GM18861 (cell line): Measurements from ENCODE around the gene BEST3.

Experiments used
- ATAC-seq: cut with Tn5 transposase; IDR thresholded peaks from one replicate; pipeline ENCODE4 v1.9.1; 2021; ENCODE audit not compliant: unreplicated experiment

BEST3 gene

DNA sequence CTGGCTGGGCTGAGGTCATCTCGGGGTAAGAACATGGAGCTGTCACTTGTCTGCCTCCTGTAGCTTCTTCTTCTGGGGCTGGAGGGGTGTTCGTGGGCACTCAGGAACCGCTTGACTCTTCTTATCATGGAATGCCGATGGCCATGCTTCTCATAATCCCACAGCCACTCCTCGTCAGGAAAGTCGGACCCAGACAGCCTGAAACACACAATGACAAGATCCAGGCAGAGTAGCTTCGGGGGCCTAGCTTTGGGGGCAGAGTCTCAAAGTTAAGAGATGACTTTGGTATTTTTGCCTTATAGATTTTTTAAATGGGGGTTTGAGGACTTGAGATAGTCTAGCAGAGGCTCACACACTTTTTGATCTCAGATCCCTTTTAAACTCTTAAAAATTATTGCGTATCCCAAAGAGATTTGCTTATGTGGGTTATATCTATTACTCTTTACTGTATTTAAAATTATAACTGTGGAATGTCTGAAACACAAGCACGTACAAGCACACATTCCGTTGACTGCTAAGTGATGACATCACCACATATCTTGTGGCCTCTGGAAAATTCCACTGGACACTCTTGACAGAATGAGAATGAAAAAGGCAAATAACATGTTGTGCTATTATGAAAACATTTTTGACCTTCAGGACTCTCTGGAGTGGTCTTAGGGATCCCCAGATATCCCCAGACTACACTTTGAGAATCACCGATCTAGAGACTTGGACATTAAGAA lies 43.3 kb downstream of the BEST3 start:
- ATAC-seq, result no peak

DNA sequence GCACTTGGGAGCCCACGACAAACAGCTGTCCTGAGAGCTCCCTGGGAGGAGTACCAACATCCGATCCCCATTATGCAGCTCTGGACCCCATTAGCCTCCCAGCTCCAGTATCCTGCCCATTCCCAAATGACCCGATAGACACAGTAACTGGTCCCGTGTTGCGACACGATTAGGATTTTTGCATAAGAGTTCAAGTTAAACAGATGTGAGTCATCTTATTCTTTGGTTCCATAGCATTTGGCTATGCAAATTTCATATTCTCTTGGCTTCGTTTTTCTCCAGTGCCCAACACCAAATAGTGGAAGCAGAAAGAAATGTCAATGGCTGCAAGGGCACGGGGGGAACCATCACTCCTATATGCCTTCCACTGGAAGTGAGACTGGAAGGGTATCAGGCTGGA lies 45.4 kb downstream of the BEST3 start:
- ATAC-seq, result no peak

DNA sequence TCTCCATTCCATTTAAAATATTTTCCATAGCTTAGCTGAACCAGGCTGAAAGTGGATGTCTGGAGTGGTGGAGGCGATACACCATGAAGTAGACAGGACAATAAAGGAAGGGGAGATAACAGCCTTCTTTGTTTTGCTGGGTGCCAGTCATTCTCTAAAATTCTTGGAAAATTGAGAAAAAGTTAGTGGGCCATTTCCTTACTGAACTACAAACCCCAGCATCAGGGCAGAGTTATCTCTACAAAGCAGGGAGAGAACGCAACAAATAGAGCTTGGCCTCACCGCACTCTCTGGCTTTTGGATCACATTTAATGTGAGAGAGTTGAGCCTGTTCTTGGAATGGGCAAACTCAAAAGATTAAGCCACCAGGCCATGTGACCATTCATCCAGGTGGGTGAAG lies 47.2 kb downstream of the BEST3 start:
- no peak for ATAC-seq

DNA sequence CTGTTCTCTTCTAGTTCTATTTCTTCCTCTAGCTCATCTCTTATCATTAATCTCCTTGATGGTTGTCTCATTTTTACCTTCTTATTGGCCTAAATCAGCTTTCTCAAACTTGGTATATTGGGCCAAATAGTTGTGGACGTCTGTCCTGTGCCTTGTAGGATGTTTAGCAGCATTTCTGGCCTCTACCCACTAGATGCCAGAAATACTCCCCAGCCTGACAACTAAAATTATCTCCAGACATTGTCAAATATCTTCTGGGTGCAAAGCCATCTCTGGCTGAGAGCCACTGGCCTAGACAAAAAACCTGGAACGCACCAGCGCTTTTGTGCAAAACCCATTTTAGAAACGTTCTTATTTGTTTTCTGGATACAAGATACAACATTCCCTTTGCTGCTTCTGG lies 49.6 kb downstream of the BEST3 start:
- ATAC-seq, result no peak

DNA sequence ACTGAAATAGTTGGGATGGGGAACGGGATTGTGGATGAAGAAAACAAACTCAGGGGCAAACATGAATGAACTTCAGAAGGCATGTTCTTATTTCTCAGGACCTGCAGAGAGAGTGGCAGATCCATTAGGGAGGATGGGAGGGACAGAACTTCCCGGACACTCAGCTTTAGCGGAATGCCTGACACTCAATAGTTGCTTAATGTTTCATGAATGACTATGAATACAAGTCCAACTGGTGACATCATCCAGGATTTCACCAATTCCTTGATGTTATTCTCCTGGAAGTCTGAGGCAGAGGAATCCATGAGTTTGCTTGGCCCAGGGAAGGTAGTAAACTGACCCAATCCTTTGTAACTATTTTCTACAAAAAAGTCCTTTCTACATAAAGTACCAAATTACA lies 50.6 kb downstream of the BEST3 start:
- ATAC-seq, result no peak

DNA sequence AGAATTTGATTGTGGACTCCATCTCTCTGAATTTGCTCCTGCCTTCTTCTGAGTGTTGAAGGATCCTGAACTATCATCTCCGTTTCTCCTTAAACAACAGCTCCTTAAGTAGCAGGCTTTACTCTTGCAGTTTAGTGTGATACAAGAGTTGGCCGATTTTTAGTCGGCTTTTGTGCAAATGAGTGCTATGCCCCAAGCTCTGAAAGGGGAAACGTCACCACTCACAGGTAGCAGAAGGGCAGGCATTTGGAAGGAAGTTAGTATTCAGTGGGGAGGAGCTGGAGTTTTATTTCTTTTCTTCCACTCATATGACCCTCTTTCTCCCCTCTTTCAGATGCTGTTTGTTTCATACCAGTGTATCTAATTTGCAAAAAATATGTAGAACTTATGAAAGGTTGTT lies 51.9 kb downstream of the BEST3 start:
- no peak for ATAC-seq

DNA sequence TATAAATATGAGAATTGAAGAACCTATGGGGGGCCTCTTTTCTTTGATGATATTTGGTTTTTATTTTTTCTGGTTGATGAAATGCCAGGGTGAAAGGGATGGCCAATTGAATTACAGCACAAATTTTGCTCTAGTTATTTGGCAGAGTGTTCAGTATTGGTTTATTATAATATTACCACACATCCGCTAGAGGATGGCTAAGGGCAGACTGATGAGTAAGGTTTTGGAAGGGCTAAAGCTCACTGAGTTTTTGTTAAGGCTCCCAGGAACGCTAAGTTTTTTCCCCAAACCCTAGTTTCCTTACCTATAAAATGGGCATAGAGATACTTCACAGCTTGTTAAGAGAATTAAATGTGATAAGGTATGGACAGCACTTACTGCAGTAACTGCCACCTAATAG lies 54.1 kb downstream of the BEST3 start:
- ATAC-seq, result no peak

DNA sequence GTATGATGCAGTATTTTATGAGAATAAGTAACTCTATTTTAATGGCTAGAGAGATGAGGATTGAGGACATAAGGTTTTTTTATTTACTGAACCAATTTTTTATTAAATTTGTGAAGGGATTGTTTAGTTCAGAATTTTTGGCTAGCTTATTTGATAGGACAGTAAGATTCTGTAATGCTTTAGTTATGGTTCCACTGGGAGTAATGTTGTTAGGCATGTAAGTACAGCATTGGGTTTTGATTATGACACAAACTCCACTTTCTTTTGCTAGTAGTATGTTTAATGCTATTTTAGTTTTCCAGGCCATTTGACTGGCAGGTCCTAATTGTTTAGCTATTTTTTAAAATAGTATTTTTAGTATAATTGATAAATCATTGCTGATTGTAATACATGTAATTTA lies 54.6 kb downstream of the BEST3 start:
- no peak for ATAC-seq

DNA sequence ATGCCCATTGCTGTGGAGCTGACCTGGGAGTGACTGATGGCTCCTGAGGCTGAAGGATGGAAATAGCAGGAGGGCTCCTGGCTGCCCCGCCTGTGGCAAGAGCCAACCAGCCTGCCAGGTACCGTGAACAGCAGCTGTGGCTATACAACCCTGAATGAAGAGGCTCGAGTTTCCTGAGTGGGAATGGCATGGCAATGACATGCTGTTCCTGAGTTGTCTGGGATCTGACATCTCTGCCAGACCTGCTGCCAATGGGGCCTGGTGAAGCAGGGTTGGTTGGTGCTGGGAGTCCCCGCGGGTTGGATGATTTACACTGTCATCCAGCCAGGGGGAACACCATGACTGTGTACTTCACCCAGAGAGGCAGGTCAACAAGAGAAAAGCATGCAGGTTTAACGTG lies 56.6 kb downstream of the BEST3 start:
- ATAC-seq, result no peak

DNA sequence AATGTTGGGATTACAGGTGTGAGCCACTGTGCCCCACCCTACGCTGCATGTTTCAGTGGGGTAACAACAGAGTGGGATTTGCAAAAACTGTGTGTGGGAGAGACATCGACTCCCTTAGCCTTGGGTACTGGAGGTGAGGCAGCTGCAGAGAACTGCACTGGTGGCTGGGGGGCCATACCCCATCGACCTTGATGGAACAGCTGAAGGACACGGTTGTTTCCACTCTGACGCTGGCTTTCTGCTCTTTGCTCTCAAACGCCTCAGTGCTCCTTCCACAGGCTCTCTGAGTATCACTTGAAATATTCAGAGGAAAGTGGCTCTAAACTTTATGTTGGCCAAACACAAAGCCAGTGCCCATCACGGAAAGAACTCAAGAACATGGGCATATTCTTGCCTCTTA lies 57.6 kb downstream of the BEST3 start:
- ATAC-seq, result no peak

DNA sequence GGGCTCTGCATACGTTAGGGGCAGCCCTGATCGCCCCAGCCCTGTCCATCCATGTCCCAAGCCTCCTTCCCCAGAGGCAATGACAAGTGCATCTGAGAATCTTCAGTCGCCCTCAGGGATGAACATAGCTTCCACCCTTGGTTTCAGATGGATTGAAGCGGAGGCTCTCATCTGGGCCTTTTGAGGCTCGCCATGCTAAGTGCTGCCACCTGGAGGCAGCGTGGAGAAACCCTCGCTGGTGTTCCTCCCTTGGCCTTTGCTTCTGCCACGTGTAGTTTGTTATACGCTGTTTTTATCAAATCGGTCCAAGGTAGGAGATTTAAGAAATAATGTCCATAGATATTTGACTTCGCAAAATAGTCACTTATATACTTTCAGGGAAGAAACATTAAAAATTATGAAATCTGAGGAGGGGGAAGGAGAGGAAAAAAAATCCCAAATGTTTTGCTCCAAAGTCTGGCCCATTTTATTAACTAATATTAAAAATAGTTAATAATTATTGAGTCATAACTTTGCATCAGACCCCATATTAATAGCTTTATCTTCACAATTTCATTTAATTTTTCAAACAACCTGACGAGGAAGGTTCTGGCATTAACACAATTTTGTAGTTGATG lies 59.6 kb downstream of the BEST3 start:
- ATAC-seq, result peak; percentile 86

DNA sequence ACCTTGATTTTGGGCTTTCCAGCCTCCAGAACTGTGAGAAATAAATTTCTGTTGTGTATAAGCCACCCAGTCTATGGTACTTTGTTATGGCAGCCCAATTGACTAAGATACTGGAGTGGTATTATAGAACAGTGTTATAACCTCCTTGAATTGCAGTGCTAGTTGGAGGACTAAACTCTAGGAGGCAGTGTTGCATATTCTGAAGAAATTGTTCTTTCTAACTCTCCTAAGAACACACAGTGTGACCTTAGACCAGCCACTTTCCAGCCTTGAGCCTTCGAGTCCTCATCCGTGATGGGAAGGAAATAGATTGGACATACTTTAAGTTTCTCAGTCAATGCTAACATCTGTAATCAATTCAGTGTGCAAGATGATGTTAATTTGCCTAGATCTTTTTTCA lies 66.0 kb downstream of the BEST3 start:
- no peak for ATAC-seq

DNA sequence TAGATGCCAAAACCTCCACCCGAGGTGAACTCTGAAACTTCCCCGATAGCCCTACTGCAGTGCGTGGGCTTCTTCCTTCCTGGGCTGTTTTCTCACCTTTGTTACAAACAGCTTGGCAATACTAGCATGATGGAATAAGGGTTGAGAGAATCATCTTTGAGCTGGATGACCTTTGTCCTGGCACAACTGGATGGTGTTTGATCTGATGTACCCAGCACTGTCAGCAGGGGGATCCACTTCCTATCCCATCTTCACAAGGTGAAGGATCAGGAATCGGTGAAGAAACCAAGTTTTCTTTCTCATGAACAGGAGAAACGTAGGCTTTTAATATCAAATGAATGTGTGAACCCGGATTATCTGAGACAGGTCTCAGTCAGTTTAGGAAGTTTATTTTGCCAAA lies 68.9 kb downstream of the BEST3 start:
- no peak for ATAC-seq

DNA sequence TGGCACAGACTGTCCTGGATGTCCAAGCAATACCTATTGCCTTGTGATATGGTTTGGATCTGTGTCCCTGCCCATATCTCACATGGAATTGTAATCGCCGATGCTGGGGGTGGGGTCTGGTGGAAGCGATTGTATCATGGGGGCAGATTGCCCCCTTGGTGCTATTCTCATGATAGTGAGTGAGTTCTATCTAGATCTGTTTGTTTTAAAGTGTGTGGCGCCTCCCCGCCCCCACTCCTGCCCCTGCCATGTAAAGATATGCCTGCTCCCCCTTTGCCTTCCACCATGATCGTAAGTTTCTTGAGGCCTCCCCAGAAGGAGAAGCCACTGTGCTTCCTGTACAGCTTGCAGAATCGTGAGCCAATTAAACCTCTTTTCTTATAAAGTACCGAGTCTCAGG lies 71.6 kb downstream of the BEST3 start:
- ATAC-seq, result no peak

DNA sequence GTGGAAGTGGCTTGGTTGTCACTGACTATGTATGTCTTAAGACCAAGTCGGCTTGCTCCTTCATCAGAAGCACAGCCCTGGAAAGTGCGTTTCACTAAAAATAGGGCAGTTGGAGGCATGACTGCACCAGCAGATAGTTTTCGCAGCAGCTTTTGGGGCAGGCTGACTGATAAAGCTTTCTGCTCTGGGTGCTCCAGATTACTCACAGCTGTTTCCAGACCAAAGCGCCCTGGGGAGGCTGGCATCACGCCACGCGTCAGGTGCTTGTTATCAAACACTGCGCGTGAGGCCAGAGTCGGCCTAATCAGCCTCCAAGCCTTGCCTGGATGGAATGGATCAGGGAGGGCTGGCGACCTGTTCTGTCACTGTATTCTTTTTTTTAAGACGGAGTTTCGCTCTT lies 75.1 kb downstream of the BEST3 start:
- no peak for ATAC-seq

DNA sequence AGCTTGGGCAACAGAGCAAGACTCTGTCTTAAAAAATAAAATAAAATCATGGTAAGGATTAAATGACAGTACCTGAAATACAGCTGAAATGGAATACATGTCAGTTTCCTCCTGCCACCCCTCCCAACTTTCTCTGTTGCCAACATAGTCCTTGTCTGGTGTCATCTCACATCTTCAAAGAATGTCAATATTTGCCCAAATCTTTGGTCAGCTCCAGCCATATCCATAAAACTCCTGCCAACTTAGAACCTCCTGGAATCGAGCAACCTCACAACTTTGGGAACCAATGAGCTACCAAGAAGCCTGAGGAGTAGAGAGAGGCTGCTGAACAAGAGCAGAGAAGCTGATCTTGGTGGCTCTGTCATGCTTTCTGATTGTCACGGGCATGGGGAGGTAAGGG lies 77.6 kb downstream of the BEST3 start:
- no peak for ATAC-seq

DNA sequence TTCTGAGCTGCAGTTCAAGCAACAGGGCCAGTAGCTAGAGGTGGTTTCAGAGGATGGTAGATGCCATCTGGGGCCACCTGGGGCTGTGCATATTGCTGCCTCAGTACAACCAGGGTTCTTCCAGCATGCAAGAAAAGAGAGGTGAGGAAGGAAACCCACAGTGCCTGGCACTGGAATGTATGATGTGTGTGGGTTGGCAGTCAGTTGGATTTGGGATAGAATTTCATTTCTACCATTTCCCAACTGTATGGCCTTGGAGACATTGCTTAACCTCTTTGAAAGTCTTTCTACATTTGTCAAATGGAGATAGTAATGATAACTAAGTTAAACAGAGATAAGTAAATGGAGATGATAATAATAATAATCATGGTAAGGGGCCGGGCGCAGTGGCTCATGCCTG lies 78.2 kb downstream of the BEST3 start:
- no peak for ATAC-seq

DNA sequence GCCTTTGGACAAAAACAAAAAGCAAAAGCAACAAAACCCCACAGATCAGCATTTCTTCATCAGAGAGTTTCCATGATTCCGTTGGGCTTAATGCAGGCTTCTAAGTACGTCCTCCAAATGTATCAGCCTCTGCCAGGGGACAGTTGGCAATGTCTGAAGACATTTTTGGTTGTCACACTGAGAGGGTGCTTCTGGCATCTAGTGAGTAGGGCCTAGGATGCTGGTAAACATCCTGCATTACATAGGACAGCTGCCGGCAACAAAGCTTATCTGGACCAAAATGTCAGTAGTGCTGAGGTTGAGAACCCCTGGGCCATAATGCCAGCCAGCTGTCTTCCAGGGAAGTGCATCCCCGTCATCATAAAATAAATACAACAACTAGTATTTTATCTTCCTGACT lies 79.0 kb downstream of the BEST3 start:
- ATAC-seq, result no peak

DNA sequence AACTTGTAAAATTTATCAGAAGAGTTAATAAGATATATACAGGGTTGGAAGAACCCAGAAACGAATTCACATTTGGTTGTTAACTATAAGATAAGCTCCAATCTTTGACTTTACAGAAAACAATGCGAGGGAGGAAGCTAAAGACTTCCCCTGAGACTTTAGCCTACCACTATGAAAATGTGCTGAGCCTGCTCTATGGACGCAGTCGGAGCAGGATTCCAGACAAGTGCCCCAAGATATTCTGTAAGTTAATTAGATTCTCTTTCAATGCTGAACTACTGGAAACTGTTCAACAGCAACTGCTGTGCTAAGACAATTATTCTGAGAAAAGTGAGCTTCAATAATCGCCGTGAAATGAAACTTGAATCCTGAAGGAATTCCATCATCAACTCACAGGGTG lies 80.1 kb downstream of the BEST3 start:
- no peak for ATAC-seq

DNA sequence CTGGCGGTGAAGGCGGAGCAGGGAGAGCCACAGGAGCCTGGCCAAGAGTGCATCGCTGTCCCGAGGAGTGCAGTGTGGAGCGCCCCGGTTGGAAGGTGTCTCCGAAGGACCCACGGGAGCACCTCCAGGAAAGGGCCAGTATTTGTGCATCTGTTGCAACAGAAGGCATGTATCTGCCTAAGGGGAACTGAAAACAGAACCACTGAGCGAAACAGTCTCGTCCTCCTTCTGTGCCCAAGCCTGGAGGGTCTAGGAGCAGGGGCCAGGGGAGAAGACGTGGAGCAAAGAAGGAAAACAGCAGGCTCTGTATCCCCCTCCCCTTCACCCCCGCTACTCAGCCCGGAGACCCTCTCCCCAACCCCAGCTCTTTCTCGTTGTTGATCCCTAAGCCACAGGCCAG lies 83.1 kb downstream of the BEST3 start:
- no peak for ATAC-seq

DNA sequence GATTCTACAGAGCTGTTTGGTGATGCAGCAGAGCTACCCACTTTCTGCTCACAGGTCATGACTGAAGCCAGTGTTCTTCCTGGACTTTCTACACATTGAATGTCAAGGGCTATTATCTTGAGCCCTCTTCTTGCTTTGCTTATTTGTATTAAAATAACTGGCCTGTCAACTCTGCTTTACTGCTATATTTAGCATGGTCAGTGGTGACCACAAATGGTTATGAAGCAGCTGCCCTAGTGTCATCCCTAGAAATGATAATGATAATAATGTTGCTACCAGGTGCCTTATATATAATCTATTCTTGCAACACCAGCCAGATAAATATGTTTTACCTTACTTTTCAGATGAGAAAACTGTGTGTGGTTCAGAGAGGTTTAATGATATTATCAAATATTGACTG lies 85.8 kb downstream of the BEST3 start:
- ATAC-seq, result no peak

DNA sequence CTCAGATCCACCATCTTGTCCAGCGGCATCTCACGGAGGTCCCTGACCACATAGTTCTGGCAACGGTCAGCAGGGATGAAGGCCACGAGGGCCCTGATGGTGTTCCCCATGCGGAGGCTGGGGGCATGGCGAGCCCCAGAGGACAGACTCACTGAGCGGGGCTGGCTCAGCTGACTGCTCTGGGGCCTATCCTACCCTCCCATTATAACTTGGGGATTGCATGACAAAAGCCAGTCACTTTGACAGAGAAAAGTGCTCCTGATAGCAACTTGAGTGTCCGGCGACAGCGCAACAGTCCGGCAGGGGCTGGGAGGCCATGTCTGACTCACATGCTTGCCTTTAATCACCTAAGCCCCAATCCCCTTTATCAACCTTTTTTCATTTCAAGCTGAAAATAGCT lies 88.4 kb downstream of the BEST3 start, which contains the start of gene LRRC10:
Gene LRRC10, minus strand, starts transcription at position 179 of the 400 bp plus-strand sequence. Its CDS starts 69 bp downstream, at position 110.
- no peak for ATAC-seq

DNA sequence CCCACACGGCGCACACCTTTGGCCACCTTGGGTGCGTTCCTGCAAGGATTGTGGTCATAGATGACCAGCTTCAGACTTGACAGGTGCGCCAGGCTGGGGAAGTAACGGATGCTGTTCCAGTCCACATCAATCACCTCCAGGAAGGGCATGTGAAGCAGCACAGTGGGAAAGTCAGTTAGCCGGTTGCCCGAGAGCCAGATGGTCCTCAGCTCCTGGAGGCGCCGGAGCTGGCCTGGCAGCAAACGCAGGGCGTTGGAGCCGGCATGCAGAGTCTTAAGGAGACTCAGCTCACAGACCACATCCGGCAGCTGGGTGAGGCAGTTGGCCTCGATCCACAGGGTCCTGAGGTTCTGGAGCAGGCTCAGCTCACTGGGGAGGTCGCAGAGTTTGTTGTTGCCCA lies 89.0 kb downstream of the BEST3 start:
- ATAC-seq, result no peak
